ENCODE results near the gene VPS13D. TPM values are rescaled to one million over a fixed set of nuclear protein-coding genes. Genes with fewer than 3 reads are reported as not detected.

Gene VPS13D
- polyA plus RNA-seq, 1 of the 3 experiments (the other 2 are of a cell fraction): 15.0 TPM

GRCh38 chr1:12195416-12195815 lies 34.4 kb upstream of the VPS13D start:
- Histone ChIP-seq H3K9ac (no peak overlapping the region), H3K9me2 (no peaks in the 10 kb centered on the region), H3F3A (replicated peaks; ENCODE audit: insufficient read depth) (no peaks in the 10 kb centered on the region), H3K27ac (ENCODE audit: low read depth in 2 of 2, low read length in 1 of 2) (no peak overlapping the region), H3K36me3 (replicated peaks in 1 of 2; ENCODE audit: control insufficient read depth in 1 of 2, insufficient read depth in 2 of 2, low read length in 1 of 2) (no peaks in the 10 kb centered on the region), H4K20me1 (ENCODE audit: insufficient read depth) (no peaks in the 10 kb centered on the region), H3K79me2 (ENCODE audit: insufficient read depth) (no peaks in the 10 kb centered on the region), H3K4me1 (ENCODE audit: control insufficient read depth in 1 of 2, insufficient read depth in 2 of 2, low read depth in 1 of 2, low read length in 1 of 2) (no peaks in the 10 kb centered on the region; a peak in 1 of 4 replicates), H3K27me3 (ENCODE audit: insufficient read depth) (no peaks in the 10 kb centered on the region; the same call in 1 of the 2 replicates), H3K9me3 (no peaks in the 10 kb centered on the region), H3K4me3 (ENCODE audit: low read depth in 2 of 2, low read length in 1 of 2) (no peak overlapping the region), H2AFZ (ENCODE audit: low read depth) (no peak overlapping the region), H3K4me2 (no peak overlapping the region)
- ChIA-PET CTCF (interaction anchor here (1.6 to 8.8 kb wide), 4 partner anchors 45 to 71 kb away, joined by 4 to 137 read pairs (median 12); no protein-coding TSS in a partner anchor), POLR2A (no interaction called here)
- TF ChIP-seq, protein P1, sequence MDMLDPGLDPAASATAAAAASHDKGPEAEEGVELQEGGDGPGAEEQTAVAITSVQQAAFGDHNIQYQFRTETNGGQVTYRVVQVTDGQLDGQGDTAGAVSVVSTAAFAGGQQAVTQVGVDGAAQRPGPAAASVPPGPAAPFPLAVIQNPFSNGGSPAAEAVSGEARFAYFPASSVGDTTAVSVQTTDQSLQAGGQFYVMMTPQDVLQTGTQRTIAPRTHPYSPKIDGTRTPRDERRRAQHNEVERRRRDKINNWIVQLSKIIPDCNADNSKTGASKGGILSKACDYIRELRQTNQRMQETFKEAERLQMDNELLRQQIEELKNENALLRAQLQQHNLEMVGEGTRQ (IDR thresholded peaks at IDR 0.05; ENCODE audit: borderline replicate concordance, low read depth, low read length): no peak
- TF ChIP-seq TAF1 (IDR thresholded peaks at IDR 0.05; ENCODE audit: borderline replicate concordance, low read depth, low read length) (no peak), MXI1 (IDR thresholded peaks at IDR 0.05; ENCODE audit: low read depth, low read length) (no peak), CHD2 (IDR thresholded peaks at IDR 0.05; ENCODE audit: low read length, partially characterized antibody) (no peak), FOSL2 (IDR thresholded peaks at IDR 0.05; ENCODE audit: borderline replicate concordance, low read depth) (no peak), PBX3 (IDR thresholded peaks at IDR 0.05) (no peak), SIN3A (IDR thresholded peaks at IDR 0.05; ENCODE audit: borderline replicate concordance, low read depth, low read length) (no peak), GABPA (IDR thresholded peaks at IDR 0.05; ENCODE audit: low read depth) (no peak), RFX5 (IDR thresholded peaks at IDR 0.05; ENCODE audit: low read length) (no peak), RCOR1 (IDR thresholded peaks at IDR 0.05; ENCODE audit: low read length) (no peak), EZH2phosphoT487 (IDR thresholded peaks at IDR 0.05; ENCODE audit: borderline replicate concordance, low read depth) (no peak), RXRA (IDR thresholded peaks at IDR 0.05; ENCODE audit: borderline replicate concordance, low read depth) (no peak), ELF1 (IDR thresholded peaks at IDR 0.05) (no peak), TEAD4 (IDR thresholded peaks at IDR 0.05; ENCODE audit: borderline replicate concordance, insufficient read depth) (no peak)
- TF ChIP-seq, protein P2, sequence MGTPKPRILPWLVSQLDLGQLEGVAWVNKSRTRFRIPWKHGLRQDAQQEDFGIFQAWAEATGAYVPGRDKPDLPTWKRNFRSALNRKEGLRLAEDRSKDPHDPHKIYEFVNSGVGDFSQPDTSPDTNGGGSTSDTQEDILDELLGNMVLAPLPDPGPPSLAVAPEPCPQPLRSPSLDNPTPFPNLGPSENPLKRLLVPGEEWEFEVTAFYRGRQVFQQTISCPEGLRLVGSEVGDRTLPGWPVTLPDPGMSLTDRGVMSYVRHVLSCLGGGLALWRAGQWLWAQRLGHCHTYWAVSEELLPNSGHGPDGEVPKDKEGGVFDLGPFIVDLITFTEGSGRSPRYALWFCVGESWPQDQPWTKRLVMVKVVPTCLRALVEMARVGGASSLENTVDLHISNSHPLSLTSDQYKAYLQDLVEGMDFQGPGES (IDR thresholded peaks at IDR 0.05; ENCODE audit: low read depth, low read length): no peak
- TF ChIP-seq, protein P3, sequence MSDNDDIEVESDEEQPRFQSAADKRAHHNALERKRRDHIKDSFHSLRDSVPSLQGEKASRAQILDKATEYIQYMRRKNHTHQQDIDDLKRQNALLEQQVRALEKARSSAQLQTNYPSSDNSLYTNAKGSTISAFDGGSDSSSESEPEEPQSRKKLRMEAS (IDR thresholded peaks at IDR 0.05; ENCODE audit: low read depth): no peak
- TF ChIP-seq, protein P4, sequence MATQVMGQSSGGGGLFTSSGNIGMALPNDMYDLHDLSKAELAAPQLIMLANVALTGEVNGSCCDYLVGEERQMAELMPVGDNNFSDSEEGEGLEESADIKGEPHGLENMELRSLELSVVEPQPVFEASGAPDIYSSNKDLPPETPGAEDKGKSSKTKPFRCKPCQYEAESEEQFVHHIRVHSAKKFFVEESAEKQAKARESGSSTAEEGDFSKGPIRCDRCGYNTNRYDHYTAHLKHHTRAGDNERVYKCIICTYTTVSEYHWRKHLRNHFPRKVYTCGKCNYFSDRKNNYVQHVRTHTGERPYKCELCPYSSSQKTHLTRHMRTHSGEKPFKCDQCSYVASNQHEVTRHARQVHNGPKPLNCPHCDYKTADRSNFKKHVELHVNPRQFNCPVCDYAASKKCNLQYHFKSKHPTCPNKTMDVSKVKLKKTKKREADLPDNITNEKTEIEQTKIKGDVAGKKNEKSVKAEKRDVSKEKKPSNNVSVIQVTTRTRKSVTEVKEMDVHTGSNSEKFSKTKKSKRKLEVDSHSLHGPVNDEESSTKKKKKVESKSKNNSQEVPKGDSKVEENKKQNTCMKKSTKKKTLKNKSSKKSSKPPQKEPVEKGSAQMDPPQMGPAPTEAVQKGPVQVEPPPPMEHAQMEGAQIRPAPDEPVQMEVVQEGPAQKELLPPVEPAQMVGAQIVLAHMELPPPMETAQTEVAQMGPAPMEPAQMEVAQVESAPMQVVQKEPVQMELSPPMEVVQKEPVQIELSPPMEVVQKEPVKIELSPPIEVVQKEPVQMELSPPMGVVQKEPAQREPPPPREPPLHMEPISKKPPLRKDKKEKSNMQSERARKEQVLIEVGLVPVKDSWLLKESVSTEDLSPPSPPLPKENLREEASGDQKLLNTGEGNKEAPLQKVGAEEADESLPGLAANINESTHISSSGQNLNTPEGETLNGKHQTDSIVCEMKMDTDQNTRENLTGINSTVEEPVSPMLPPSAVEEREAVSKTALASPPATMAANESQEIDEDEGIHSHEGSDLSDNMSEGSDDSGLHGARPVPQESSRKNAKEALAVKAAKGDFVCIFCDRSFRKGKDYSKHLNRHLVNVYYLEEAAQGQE (IDR thresholded peaks at IDR 0.05; ENCODE audit: low read depth, low read length): no peak
- DNase-seq: no peak
- 69% methylated on average over 3 of the region's 3 CpGs for WGBS (ENCODE audit: low lambda C conversion rate)

Data from SK-N-SH (cell line).